Astrocyte (in vitro differentiated cells and primary cell): Measurements from ENCODE around the gene ULK4. TPM values are rescaled to one million over a fixed set of nuclear protein-coding genes. Genes with fewer than 3 reads are reported as not detected.
"Not testable (repeated sequence)": the region's sequence is repeated elsewhere in the genome, so short reads cannot be mapped to it uniquely, and the experiment has no call there.

ENCODE experiments used
- DNase-seq: peaks from one replicate; pipeline ENCODE4 v3.0.0-alpha.2; 2010; ENCODE audit warnings: low read depth
- FAIRE-seq: peaks from 2 replicates; lab custom pipeline; 2011; peaks lifted over from hg19 to GRCh38; lab: Jason Lieb, UNC
- H2AFZ ChIP-seq: 2 replicates; pipeline ENCODE4 v1.6.0; 2012; ENCODE audit warnings: low read depth, low read length, inconsistent platforms
- H3K27ac ChIP-seq: 2 replicates; pipeline ENCODE4 v1.5.1; 2011; ENCODE audit warnings: low read depth, low read length, inconsistent platforms
- H3K27me3 ChIP-seq: 2 replicates; pipeline ENCODE4 v1.6.0; 2011; ENCODE audit warnings: low read length, inconsistent platforms; ENCODE audit not compliant: insufficient read depth
- H3K36me3 ChIP-seq: 2 replicates; pipeline ENCODE4 v1.5.1; 2011; ENCODE audit warnings: low read length, inconsistent platforms; ENCODE audit not compliant: insufficient read depth
- H3K4me1 ChIP-seq: 2 replicates; pipeline ENCODE4 v1.5.1; 2011; ENCODE audit warnings: low read length, inconsistent platforms; ENCODE audit not compliant: insufficient read depth
- H3K4me2 ChIP-seq: 2 replicates; pipeline ENCODE4 v1.6.0; 2012; ENCODE audit warnings: low read length, inconsistent platforms
- H3K4me3 ChIP-seq: 2 replicates; pipeline ENCODE4 v1.5.1; 2011; ENCODE audit warnings: low read depth, mild to moderate bottlenecking, low read length, inconsistent platforms; ENCODE audit not compliant: insufficient read depth
- H3K79me2 ChIP-seq: 2 replicates; pipeline ENCODE4 v1.6.0; 2012; ENCODE audit warnings: mild to moderate bottlenecking, low read length, inconsistent platforms; ENCODE audit not compliant: insufficient read depth
- H3K9ac ChIP-seq: 2 replicates; pipeline ENCODE4 v1.6.0; 2012; ENCODE audit warnings: mild to moderate bottlenecking, low read length, inconsistent platforms
- H3K9me3 ChIP-seq: 2 replicates; pipeline ENCODE4 v1.5.1; 2012; ENCODE audit warnings: low read depth, mild to moderate bottlenecking, low read length, inconsistent platforms; ENCODE audit not compliant: insufficient read depth
- H4K20me1 ChIP-seq: 2 replicates; pipeline ENCODE4 v1.6.0; 2012; ENCODE audit warnings: low read length, inconsistent platforms; ENCODE audit not compliant: insufficient read depth
- H3K27ac Mint-ChIP-seq: one replicate; pipeline ENCODE4 v1.8.0; 2021; ENCODE audit warnings: mild to moderate bottlenecking, mixed read lengths; ENCODE audit not compliant: unreplicated experiment
- H3K27me3 Mint-ChIP-seq: one replicate; pipeline ENCODE4 v1.8.0; 2021; ENCODE audit warnings: low read depth, mixed read lengths; ENCODE audit not compliant: unreplicated experiment
- H3K36me3 Mint-ChIP-seq: one replicate; pipeline ENCODE4 v1.8.0; 2021; ENCODE audit warnings: low read depth, mixed read lengths; ENCODE audit not compliant: unreplicated experiment
- H3K4me1 Mint-ChIP-seq: one replicate; pipeline ENCODE4 v1.8.0; 2021; ENCODE audit warnings: low read depth, mixed read lengths; ENCODE audit not compliant: unreplicated experiment
- H3K4me3 Mint-ChIP-seq: one replicate; pipeline ENCODE4 v1.8.0; 2021; ENCODE audit warnings: mild to moderate bottlenecking, moderate library complexity, mixed read lengths; ENCODE audit not compliant: unreplicated experiment
- H3K9me3 Mint-ChIP-seq: one replicate; pipeline ENCODE4 v1.8.0; 2021; ENCODE audit warnings: mild to moderate bottlenecking, mixed read lengths; ENCODE audit not compliant: unreplicated experiment
- CTCF ChIP-seq: IDR thresholded peaks from 2 replicates; pipeline ENCODE4 v1.5.1; 2011; ENCODE audit warnings: low read depth, mild to moderate bottlenecking, inconsistent platforms, low read length, moderate library complexity; ENCODE audit not compliant: insufficient read depth
- EZH2 ChIP-seq: IDR thresholded peaks from 2 replicates; pipeline ENCODE4 v1.6.1; 2012; ENCODE audit warnings: mild to moderate bottlenecking, low read length, inconsistent platforms; ENCODE audit not compliant: insufficient read depth
- total RNA-seq: library from RNA; stranded (reverse); gene quantifications from 2 replicates; pipeline ENCODE4 v1.2.1, GENCODE V29; 2021

ULK4 gene
- total RNA-seq, 1 donor from 2014 or later = 6.6 TPM

DNA sequence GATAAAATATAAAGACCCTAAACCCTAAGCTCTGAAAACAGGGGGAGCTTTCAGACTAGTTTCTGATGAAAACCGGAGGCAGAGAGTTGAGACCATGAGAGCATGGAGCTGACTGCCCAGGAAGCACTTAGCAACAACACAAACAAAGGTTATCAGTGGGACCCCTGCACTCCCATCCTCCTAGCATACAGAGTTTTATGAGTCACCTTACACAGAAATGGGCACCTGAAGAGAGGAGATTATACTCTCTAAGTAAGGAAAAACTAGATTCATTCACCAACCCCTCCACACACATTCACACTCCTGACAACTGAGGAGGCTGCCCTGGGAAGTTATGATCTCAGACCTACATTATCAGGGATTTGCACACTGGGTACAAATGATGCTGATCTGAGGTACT, 261.7 kb downstream of the ULK4 start:
- Histone ChIP-seq H3K4me1 (no peaks in the 10 kb centered on the region), H3K9me3 (no peaks in the 10 kb centered on the region)

DNA sequence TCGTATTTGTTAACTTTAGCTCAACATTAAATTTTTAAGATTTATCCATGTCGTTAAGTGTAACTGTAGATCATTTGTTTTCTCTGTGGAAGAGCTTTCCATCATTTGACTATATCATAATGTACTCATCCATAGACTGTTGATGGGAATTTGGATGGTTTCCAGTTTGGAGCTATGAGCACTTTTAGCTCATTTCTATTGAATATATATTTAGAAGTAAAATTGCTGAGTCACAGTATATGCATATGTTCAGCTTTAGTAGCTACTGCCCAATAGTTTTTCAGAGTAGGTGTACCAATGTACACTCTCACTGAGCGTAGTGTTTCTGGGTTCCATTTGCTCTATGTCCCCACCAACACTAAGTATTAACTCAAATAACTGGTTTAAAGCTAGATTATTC, 263.0 kb downstream of the ULK4 start:
- H3K9me3 ChIP-seq = no peaks in the 10 kb centered on the region
- H3K9ac ChIP-seq = no peak overlapping the region
- Mint-ChIP-seq H3K4me1 (peaks cover 9% of the 10 kb centered on the region), H3K9me3 (no peaks in the 10 kb centered on the region), H3K36me3 (no peaks in the 10 kb centered on the region), H3K27ac (no peak overlapping the region), H3K27me3 (no peaks in the 10 kb centered on the region), H3K4me3 (no peak overlapping the region)
- H2AFZ ChIP-seq = no peak overlapping the region
- no peak overlapping the region for H3K27ac ChIP-seq
- no peaks in the 10 kb centered on the region for H3K4me1 ChIP-seq
- FAIRE-seq (no peak), DNase-seq (no peak)
- H3K27me3 ChIP-seq = no peaks in the 10 kb centered on the region
- no peaks in the 10 kb centered on the region for H4K20me1 ChIP-seq
- TF ChIP-seq CTCF = no peak
- TF ChIP-seq EZH2 = no peak
- H3K36me3 ChIP-seq = no peaks in the 10 kb centered on the region
- H3K79me2 ChIP-seq = no peaks in the 10 kb centered on the region
- H3K4me2 ChIP-seq = no peak overlapping the region
- H3K4me3 ChIP-seq = no peak overlapping the region

More for the DNA sequence above, 261.7 kb downstream of the ULK4 start:
- Histone ChIP-seq H3K36me3 (no peaks in the 10 kb centered on the region), H3K4me2 (no peak overlapping the region), H3K9ac (no peak overlapping the region), H3K27ac (no peak overlapping the region), H3K79me2 (no peaks in the 10 kb centered on the region), H4K20me1 (no peaks in the 10 kb centered on the region), H3K4me3 (no peak overlapping the region), H3K27me3 (no peaks in the 10 kb centered on the region), H2AFZ (no peak overlapping the region)
- Mint-ChIP-seq H3K9me3 (no peaks in the 10 kb centered on the region), H3K27ac (peak overlapping the region; percentile 23), H3K36me3 (no peaks in the 10 kb centered on the region), H3K27me3 (no peaks in the 10 kb centered on the region), H3K4me3 (no peak overlapping the region), H3K4me1 (peaks cover 9% of the 10 kb centered on the region)
- FAIRE-seq (no peak), DNase-seq (no peak)
- TF ChIP-seq CTCF (no peak), EZH2 (no peak)

GRCh38 chr3:41697702-41698101, 264.2 kb downstream of the ULK4 start:
- Histone ChIP-seq H3K4me1 (no peaks in the 10 kb centered on the region), H3K36me3 (no peaks in the 10 kb centered on the region), H3K9ac (no peak overlapping the region), H3K9me3 (no peaks in the 10 kb centered on the region), H3K79me2 (no peaks in the 10 kb centered on the region), H3K27ac (no peak overlapping the region), H2AFZ (no peak overlapping the region), H3K4me2 (no peak overlapping the region), H4K20me1 (no peaks in the 10 kb centered on the region), H3K27me3 (no peaks in the 10 kb centered on the region), H3K4me3 (no peak overlapping the region)
- TF ChIP-seq CTCF (no peak), EZH2 (no peak)
- Mint-ChIP-seq H3K27ac (no peak overlapping the region), H3K4me1 (peaks cover 9% of the 10 kb centered on the region), H3K4me3 (no peak overlapping the region), H3K27me3 (no peaks in the 10 kb centered on the region), H3K36me3 (no peaks in the 10 kb centered on the region), H3K9me3 (no peaks in the 10 kb centered on the region)
- FAIRE-seq (no peak), DNase-seq (no peak)

GRCh38 chr3:41695806-41696205, 266.1 kb downstream of the ULK4 start:
- H3K79me2 ChIP-seq, H3K27me3 Mint-ChIP-seq, H2AFZ ChIP-seq, H3K4me3 Mint-ChIP-seq, H3K4me1 ChIP-seq, H3K9ac ChIP-seq, H3K36me3 ChIP-seq, H3K27me3 ChIP-seq, H3K4me2 ChIP-seq, DNase-seq, H3K4me3 ChIP-seq, FAIRE-seq, H4K20me1 ChIP-seq, H3K9me3 Mint-ChIP-seq, H3K27ac Mint-ChIP-seq, H3K9me3 ChIP-seq, H3K36me3 Mint-ChIP-seq, H3K27ac ChIP-seq: not testable (repeated sequence)
- peaks cover 11% of the 10 kb centered on the region for H3K4me1 Mint-ChIP-seq
